ENCODE data around the gene RPP25.

- TF ChIP-seq CTCF (conservative IDR thresholded peaks at IDR 0.05) (no peak), ZFX (IDR thresholded peaks at IDR 0.05) (no peak)
These were observed 27.8 kb downstream of the RPP25 start for GRCh38 chr15:74928771-74929198.
